ENCODE results near the gene TTLL8. TPM values are rescaled to one million over a fixed set of nuclear protein-coding genes. Genes with fewer than 3 reads are reported as not detected.

TTLL8 gene
- total RNA-seq, 1 donor from 2014 or later = not detected

DNA sequence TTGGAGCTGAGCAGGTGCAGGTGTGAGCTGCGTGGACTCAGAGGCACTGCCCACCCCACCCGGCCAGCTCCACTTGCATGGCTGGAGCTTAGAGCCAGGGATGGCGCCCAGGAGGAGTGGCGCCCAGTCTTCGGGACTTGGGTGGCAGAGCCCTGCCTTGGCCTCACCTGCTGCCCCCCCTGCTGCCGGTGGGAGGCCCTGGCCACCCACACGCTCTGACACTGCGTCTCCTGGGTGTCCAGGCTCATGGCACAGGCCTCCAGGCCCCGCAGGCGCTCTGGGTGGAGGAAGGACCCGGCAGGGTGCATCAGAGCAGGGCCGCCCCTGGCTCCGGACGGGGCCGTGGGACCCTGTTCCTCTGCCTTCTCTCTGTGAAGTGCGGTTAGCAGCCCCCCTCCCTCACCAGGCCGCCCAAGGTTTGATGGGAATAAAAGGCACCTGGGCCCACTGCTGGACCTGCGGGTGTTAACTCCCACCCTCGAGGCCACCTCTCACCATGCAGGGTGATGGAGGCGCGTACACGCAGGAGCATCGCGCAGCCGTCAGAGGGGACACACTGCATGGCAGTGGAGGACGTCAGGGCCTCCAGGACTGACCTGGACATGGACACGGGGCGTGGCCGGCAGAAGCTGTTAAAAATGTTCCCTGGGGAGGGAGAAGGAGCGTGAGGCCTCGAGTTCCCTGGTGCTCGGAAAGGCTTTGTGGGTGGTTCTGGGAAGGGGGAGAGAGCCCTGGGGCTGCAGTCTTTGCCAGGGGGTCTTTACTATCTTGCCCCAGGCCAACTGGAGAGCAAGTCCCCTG lies 57.3 kb downstream of the TTLL8 start:
- H3K4me1 Mint-ChIP-seq = peaks cover 9% of the 10 kb centered on the region
- H3K9me3 Mint-ChIP-seq = no peaks in the 10 kb centered on the region
- no peak for DNase-seq (ENCODE audit: low read depth, low spot score)
- no peak overlapping the region for H3K27ac Mint-ChIP-seq (ENCODE audit: unreplicated experiment)
- no peak overlapping the region for H3K4me3 Mint-ChIP-seq
- H3K27me3 Mint-ChIP-seq (ENCODE audit: low read depth) = peaks cover 34% of the 10 kb centered on the region
- no peaks in the 10 kb centered on the region for H3K36me3 Mint-ChIP-seq (ENCODE audit: low read depth)
- TF ChIP-seq, protein P1, sequence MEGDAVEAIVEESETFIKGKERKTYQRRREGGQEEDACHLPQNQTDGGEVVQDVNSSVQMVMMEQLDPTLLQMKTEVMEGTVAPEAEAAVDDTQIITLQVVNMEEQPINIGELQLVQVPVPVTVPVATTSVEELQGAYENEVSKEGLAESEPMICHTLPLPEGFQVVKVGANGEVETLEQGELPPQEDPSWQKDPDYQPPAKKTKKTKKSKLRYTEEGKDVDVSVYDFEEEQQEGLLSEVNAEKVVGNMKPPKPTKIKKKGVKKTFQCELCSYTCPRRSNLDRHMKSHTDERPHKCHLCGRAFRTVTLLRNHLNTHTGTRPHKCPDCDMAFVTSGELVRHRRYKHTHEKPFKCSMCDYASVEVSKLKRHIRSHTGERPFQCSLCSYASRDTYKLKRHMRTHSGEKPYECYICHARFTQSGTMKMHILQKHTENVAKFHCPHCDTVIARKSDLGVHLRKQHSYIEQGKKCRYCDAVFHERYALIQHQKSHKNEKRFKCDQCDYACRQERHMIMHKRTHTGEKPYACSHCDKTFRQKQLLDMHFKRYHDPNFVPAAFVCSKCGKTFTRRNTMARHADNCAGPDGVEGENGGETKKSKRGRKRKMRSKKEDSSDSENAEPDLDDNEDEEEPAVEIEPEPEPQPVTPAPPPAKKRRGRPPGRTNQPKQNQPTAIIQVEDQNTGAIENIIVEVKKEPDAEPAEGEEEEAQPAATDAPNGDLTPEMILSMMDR (conservative IDR thresholded peaks at IDR 0.05) = no peak

DNA sequence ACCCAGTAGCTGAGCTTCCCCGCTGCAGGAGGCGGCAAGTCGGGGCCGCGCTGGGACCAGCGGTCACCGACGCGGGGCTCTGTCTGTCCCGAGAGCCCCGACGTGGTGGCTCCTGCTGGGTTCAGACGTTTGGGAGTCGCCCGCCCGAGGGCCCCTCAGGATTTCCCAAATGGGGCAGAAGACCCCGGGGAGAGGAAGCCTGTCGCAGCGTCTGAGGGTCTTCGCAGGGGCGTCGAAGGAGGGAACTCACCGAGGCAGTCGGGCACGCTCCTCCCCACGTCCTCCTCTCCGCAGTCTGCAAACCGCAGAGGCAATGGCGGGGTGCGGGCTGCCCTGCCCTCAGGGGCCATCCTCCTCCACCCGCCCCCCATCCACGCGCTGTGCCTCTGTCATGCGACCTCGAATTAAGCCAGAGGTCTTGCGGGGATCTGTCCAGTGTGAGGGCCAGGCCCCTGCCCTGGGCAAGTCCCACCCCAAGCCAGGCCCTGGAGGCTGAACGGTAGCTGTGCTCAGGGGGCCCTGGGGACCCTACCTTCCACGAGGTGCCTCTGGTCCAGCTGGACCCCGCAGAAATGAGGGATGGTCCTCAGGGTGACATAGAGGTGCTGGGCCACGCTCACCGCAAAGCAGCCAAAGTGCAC lies 58.0 kb downstream of the TTLL8 start:
- TF ChIP-seq, protein P1 (conservative IDR thresholded peaks at IDR 0.05) = no peak
- Mint-ChIP-seq H3K9me3 (no peaks in the 10 kb centered on the region), H3K4me3 (no peak overlapping the region), H3K27me3 (ENCODE audit: low read depth) (peaks cover 31% of the 10 kb centered on the region), H3K36me3 (ENCODE audit: low read depth) (no peaks in the 10 kb centered on the region), H3K27ac (ENCODE audit: unreplicated experiment) (no peak overlapping the region), H3K4me1 (peaks cover 9% of the 10 kb centered on the region)
- no peak for DNase-seq (ENCODE audit: low read depth, low spot score)

DNA sequence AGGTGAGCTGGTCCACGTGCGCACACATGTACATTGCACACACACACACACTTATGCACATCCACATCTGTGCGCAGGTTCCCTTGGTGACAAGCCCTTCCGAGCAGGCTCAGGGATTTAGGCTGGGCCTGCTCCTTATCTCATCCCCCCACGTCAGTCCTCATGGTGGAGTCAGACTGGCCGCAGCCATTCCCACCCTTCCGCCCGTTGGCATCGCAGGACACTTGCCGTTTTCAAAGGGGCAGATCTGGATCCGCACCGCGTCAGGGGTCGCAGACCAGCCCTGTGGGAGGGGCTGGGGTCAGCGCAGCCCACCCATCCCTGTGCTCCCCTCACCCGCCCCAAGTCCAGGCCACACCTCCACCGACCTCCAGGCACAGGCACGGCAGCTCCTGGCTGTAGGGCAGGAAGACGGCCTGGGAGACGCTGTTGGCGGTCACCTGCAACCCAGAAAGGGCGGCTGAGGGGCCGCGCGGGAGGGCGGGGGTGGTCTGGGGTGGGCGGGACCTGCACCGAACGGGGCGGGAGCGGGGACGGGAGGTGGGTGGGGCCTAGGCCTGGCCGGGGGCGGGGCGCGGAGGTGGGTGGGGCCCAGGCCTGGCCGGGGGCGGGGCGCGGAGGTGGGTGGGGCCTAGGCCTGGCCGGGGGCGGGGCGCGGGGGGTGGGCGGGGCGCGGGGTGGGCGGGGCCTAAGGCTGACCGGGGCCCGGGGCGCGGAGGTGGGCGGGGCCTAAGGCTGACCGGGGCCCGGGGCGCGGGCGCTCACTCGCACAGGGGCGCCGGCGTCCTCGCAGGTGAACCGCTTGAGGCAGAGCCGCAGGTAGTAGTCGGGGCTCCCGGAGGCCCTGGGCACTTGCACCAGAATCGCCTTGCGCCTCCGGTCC lies 58.8 kb downstream of the TTLL8 start:
- peak; percentile 38 for DNase-seq (ENCODE audit: low read depth, low spot score)
- Mint-ChIP-seq H3K9me3 (no peaks in the 10 kb centered on the region), H3K4me1 (peaks cover 9% of the 10 kb centered on the region), H3K27me3 (ENCODE audit: low read depth) (peaks cover 28% of the 10 kb centered on the region), H3K36me3 (ENCODE audit: low read depth) (no peaks in the 10 kb centered on the region), H3K4me3 (no peak overlapping the region), H3K27ac (ENCODE audit: unreplicated experiment) (no peak overlapping the region)
- TF ChIP-seq, protein P1 (conservative IDR thresholded peaks at IDR 0.05) = no peak

DNA sequence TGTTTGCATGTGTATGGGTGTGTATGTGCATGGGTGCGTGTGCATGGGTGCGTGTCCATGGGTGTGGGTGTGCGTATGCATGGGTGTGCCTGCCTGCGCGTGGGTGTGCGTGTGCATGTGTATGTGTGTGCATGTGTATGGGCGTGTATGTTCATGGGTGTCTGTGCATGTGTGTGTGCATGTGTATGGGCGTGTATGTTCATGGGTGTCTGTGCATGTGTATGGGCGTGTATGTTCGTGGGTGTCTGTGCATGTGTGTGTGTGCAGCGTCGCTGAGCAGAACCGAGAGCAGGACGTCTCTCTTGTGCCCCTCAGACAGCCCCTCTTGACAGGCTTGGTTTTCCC lies 59.4 kb downstream of the TTLL8 start:
- Mint-ChIP-seq H3K36me3 (ENCODE audit: low read depth) (no peaks in the 10 kb centered on the region), H3K27ac (ENCODE audit: unreplicated experiment) (no peak overlapping the region), H3K9me3 (no peaks in the 10 kb centered on the region), H3K4me1 (peaks cover 9% of the 10 kb centered on the region), H3K4me3 (peak overlapping the region; percentile 27), H3K27me3 (ENCODE audit: low read depth) (peaks cover 27% of the 10 kb centered on the region)
- TF ChIP-seq, protein P1 (conservative IDR thresholded peaks at IDR 0.05) = no peak
- no peak for DNase-seq (ENCODE audit: low read depth, low spot score)

DNA sequence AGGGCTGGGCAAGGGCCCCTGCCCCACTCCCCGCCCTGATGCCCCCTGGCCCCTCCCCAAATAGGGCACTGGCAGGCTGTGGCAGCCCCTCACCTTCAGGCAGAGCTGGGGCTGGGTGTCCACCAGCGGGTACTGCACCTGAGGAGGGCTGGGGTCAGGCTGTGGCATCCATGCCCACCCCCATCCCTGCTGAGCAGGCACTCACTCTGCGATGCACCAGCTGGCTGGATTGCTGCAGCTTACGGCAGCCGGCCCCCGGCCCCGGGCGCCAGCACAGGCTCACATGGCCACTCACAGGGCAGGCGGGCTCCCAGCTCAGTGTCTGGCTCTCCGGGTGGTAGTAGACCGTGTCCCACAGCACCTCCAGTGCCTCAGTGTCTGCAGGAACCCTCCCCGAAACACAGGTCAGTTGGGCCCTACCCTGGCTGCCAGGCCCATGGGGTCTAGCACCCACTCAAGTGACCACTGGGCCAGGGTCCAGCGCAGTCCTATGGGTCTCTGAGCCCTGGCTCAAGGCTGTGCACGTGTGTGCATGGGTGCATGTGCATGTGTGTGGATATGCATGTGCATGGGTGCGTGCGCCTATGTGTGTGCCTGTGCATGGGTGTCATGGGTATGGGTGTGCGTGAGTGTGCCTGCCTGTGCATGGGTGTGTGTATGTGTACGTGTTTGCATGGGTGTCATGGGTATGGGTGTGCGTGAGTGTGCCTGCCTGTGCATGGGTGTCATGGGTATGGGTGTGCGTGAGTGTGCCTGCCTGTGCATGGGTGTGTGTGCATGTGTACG lies 60.0 kb downstream of the TTLL8 start:
- H3K4me1 Mint-ChIP-seq = peaks cover 9% of the 10 kb centered on the region
- H3K9me3 Mint-ChIP-seq = no peaks in the 10 kb centered on the region
- no peaks in the 10 kb centered on the region for H3K36me3 Mint-ChIP-seq (ENCODE audit: low read depth)
- TF ChIP-seq, protein P1 (conservative IDR thresholded peaks at IDR 0.05) = no peak
- no peak overlapping the region for H3K27ac Mint-ChIP-seq (ENCODE audit: unreplicated experiment)
- DNase-seq (ENCODE audit: low read depth, low spot score) = no peak
- peak overlapping the region; percentile 27 for H3K4me3 Mint-ChIP-seq
- peaks cover 27% of the 10 kb centered on the region for H3K27me3 Mint-ChIP-seq (ENCODE audit: low read depth)

Measured in neural crest cell (in vitro differentiated cells).